CD4-positive, alpha-beta T cell treated with Interleukin-10 for 1 hour (primary cell): ENCODE measurements around the gene ANKRD31.
"Not testable (repeated sequence)": the region's sequence is repeated elsewhere in the genome, so short reads cannot be mapped to it uniquely, and the experiment has no call there.

Experiments
- DNase-seq: peaks from one replicate; pipeline ENCODE4 v3.0.0-alpha.2; 2020

Gene ANKRD31

GRCh38 chr5:75214928-75215327 is 21.8 kb downstream of the ANKRD31 start:
- DNase-seq = no peak

DNA sequence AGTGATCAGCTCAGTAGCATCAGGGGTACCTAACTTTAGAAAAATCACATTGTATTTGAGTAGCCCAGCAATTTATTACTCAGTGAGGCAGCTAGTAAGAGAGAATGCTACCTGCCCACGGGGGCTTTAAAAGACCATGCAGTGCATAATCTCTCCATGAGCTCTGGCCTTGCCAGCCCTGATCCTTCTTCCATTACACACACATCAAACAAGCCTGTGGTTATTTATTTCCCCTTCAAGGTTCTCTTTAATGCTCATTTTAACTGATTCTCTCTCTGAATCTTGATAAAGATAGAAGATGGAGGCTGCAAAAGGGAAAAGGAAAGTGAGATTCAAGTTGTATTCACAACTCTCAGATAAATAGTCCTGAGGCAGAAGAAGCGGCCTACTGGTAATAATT is 22.3 kb downstream of the ANKRD31 start:
- DNase-seq = no peak

DNA sequence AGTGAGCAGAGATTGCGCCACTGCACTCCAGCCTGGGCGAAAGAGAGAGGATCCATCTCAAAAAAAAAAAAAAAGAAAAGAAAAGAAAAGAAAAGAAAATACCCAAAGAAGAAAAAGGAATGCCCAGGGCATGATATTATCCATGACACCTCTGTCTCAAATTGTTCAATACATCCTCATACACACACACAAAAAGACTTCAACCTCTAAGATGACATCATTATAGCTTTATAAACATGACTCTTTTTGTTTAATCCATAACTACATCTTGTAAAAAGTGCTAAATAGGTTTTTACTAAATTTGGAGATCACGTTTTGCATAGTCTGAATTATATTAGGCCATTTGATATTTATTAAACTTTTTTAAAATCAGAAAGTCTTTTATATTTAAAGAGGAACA is 33.1 kb downstream of the ANKRD31 start:
- DNase-seq = no peak

GRCh38 chr5:75202935-75203334 is 33.7 kb downstream of the ANKRD31 start:
- DNase-seq = no peak

DNA sequence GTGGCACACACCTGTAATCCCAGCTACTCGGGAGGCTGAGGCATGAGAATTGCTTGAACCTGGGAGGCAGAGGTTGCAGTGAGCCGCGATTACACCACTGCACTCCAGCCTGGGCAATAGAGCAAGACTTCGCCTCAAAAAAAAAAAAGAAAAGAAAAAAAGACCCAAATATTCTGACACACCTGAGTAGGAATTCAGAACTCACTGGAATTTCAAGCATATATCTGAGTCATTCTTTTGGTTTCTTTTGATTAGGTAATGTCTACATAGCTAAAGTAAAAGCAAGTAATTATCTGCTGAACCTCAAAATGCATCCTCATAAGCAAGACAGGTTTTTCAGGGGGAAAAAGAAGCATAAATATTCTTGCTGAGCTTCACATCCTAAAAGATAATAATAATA is 35.9 kb downstream of the ANKRD31 start:
- DNase-seq = no peak

DNA sequence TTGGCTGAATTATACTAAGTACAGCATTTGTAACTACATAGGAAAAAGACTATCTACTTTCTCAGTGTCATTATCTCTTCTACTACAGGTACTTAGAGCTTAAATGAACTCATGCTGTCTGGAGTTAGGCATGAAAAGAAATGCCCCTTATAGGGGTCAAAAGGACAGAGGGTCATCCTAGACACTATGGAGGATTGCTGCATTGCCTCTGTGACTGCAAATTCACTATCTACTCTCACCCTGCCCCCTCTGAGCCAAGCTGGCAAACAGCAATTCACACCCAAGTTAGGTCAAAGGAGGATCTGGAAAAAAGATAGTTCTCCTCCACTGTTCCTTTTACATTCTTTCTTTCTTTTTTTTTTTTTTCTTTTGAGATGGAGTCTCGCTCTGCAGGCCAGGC is 36.7 kb downstream of the ANKRD31 start:
- DNase-seq = no peak

GRCh38 chr5:75199071-75199470 is 37.6 kb downstream of the ANKRD31 start:
- no peak for DNase-seq

DNA sequence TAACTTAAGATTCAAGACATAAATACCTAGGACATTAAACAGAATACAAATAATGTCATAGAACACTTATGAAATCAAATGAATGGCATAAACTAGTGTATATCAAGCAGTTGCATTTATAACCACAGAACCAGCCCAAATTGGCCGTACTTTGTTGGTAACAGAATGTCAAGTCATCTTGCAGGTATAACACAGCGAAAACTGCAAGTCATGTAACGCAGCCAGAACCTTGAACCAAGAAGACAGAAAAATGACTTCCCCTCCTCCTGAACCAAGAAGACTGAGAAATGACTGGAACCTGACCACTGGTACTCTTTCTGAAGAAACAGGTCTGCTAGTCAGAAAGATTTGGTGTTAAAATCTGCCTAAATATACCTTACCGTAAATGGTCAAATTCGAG is 38.9 kb downstream of the ANKRD31 start:
- no peak for DNase-seq

DNA sequence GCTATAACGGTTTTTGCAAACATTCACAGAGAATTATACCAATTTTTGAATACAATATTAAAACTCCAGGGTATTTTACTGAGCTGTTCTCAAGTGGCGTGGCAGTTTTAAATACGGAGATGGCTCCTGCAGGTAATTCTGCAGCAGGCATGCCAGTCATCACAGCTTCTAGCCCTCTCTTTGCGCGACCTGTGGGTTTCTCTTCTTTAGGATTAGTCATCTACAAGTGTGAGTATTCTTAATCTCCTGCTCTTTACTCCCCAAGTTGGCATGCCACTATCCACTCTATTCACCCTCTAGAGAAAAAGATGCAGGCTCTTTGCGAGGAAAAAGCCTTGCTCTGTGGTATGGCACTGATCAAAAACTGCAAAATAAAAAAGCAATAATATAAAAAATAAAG is 43.9 kb downstream of the ANKRD31 start:
- no peak for DNase-seq

GRCh38 chr5:75192264-75192663 is 44.4 kb downstream of the ANKRD31 start:
- DNase-seq = no peak

GRCh38 chr5:75190227-75190626 is 46.5 kb downstream of the ANKRD31 start:
- no peak for DNase-seq

DNA sequence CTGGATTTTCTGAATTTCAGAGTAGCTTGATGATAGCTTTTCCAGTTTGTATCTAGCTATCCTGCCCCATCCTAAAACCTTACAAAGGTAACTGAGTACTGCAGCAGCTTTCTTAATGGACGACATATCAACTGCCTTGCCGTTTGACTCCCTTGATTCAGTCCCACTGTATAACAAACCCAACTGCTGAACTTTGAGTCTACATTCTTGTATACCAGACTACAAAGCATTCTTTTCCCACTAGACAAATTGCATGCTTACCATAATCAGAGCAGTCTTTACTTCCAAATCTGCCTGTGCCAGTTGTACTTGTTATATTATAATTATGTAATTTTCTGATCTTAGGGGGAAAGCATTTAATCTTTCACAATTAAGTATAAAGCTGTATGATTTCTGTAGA is 47.3 kb downstream of the ANKRD31 start:
- DNase-seq = no peak

DNA sequence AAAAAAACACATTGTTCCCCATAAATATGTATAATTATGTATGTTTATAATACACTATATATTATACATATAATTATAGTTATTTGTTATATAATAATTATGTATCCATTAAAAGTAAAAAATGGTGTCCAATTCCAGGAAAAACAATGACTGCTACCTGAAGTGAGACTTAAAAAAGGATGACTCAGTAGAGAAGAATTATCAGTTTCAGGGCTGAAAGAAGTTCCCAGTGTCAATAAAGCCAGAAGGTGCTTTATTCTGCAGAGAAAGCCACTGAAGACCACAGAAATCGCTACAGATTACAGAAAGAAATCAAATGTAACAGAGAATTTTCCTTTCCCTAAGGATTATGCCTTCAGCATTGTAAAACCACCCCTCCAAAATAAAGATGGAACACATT is 50.9 kb downstream of the ANKRD31 start:
- DNase-seq = no peak

DNA sequence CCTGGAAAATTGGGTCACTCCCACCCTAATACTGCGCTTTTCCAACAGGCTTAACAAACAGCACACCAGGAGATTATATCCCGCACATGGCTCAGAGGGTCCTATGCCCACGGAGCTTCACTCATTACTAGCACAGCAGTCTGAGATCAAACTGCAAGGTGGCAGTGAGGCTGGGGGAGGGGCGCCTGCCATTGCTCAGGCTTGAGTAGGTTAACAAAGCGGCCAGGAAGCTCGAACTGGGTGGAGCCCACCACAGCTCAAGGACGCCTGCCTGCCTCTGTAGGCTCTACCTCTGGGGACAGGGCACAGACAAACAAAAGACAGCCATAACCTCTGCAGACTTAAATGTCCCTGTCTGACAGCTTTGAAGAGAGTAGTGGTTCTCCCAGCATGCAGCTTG is 60.7 kb downstream of the ANKRD31 start:
- DNase-seq = not testable (repeated sequence)

DNA sequence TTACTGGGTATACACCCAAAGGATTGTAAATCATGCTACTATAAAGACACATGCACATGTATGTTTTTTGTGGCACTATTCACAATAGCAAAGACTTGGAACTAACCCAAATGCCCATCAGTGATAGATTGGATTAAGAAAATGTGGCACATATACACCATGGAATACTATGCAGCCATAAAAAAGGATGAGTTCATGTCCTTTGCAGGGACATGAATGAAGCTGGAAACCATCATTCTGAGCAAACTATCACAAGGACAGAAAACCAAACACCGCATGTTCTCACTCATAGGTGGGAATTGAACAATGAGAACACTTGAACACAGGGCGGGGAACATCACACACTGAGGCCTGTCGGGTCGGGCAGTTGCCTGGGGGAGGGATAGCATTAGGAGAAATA is 61.8 kb downstream of the ANKRD31 start:
- DNase-seq = not testable (repeated sequence)

DNA sequence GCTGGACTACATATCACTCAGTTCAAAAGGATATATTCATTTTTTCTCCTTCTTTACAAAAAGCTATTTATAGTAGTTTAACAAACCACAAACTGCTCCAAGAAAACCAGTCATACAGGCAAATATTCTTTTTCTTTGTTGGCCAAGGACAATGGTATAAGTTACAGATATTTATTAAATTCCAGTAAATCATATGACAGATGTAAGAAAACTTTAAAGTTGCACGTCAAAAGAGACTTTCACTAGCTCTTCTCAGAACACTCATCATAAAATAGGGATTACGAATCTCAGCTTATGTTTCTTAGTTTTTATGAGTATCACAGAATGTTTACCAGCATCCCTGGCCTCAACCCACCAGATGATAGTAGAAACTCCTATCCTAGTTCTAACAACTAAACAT is 67.2 kb downstream of the ANKRD31 start:
- DNase-seq = no peak

DNA sequence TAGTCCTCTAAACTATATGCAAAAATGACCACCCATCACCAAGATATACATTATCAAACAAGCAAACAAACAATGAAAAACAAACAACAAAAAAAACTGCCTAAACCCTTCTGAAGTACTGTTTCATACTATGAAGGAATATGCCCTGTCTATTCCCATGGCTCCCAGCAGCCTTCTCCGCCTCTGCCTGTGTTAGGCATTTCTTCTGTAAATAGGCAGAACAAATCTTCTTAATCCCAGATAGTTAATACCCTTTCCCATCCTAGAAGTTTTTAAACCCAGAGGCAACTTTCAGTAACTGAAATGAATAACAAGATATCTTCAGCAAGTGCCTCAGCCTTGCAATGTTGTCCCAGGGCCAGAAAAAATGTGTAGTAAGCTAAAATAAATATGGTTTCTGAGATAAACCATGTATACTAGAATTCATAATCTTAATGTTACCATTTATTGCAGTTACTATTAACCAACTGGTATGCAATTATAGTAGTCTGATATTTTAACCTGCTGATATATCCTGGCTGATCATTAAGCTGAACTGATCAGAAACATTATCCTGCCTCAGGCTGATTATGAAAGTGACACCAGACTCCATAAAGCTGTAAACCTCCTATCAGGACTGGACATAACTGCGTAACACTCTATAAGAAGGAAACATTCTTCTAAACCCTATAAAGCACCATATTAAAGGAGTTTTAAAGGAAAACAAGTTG is 68.5 kb downstream of the ANKRD31 start:
- DNase-seq = no peak

- no peak for DNase-seq
These were observed 69.3 kb downstream of the ANKRD31 start for GRCh38 chr5:75167345-75167744.

- not testable (repeated sequence) for DNase-seq
These were observed 75.2 kb downstream of the ANKRD31 start for GRCh38 chr5:75161508-75161907.

- no peak for DNase-seq
These were observed 80.1 kb downstream of the ANKRD31 start for GRCh38 chr5:75156585-75156984.

- no peak for DNase-seq
These were observed 83.8 kb downstream of the ANKRD31 start for GRCh38 chr5:75152860-75153259.

DNA sequence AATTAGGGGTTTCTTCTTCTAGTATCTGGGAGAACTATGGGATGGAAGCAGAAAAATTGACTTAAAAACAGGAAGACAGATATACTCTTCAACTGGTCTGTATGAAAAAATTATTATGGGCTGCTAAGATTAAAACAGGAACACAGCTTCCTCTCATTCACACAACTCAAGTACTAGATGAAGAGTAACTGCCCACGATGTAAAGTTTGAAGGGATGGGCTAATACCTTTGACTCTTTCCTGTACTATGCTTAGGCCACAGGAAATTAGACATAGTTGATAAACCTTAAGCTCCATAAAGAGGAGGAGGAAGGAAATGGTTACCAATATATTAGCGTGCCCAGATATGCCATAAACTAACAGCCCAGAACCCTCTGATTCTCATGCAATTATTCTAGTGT is 88.6 kb downstream of the ANKRD31 start:
- DNase-seq = no peak

DNA sequence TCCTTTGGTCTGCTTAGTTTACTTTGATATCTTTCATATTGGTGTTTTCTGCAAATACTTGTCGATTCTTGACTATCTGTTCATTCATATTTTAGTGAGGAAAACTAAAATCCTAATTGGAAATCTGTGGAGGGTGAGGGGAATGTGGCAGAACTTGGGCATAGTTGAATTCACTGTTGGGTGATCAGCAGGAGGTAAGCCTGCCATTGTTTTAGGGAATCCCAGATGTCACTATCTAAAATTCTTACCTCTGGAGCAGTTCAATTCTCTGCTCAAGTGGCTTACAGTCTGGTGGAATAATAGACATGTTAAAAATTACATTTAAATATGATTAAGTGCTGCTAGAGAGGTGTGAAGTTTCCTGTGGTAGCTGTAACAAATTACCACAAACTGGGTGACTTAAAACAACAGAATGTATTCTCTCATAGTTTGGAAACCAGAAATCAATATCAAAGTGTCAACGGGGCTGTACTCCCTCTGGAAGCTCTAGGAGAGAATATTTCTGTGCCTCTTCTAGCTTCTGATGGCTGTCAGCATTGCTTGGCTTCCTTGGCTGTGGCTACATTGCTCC is 94.0 kb downstream of the ANKRD31 start:
- no peak for DNase-seq

DNA sequence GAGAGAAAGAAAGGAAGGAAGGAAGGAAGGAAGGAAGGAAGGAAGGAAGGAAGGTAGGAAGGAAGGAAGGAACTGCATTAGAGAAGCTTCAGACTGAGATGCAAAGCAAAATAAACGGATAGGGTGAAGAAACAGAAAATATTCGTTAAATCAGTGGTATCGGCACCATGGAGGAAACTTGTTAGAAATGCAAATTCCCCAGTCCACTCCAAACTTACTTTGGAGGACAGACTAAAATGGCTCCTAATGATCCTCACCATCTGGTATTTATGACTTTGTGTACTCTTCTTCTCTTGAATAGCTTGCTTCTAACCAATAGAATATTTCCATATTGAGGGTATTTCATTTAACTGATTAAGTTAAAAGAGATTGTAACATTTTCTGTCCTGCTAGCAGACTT is 96.4 kb downstream of the ANKRD31 start:
- no peak for DNase-seq

- DNase-seq = no peak
These were observed 98.0 kb downstream of the ANKRD31 start for GRCh38 chr5:75138689-75139088.
